CD4-positive, alpha-beta T cell treated with Interleukin-17A for 4 hours (primary cell): ENCODE measurements around the gene SZT2.

ENCODE experiments used
- DNase-seq: peaks from one replicate; pipeline ENCODE4 v3.0.0-alpha.2; 2020; ENCODE audit warnings: mixed read lengths

Gene SZT2

DNA sequence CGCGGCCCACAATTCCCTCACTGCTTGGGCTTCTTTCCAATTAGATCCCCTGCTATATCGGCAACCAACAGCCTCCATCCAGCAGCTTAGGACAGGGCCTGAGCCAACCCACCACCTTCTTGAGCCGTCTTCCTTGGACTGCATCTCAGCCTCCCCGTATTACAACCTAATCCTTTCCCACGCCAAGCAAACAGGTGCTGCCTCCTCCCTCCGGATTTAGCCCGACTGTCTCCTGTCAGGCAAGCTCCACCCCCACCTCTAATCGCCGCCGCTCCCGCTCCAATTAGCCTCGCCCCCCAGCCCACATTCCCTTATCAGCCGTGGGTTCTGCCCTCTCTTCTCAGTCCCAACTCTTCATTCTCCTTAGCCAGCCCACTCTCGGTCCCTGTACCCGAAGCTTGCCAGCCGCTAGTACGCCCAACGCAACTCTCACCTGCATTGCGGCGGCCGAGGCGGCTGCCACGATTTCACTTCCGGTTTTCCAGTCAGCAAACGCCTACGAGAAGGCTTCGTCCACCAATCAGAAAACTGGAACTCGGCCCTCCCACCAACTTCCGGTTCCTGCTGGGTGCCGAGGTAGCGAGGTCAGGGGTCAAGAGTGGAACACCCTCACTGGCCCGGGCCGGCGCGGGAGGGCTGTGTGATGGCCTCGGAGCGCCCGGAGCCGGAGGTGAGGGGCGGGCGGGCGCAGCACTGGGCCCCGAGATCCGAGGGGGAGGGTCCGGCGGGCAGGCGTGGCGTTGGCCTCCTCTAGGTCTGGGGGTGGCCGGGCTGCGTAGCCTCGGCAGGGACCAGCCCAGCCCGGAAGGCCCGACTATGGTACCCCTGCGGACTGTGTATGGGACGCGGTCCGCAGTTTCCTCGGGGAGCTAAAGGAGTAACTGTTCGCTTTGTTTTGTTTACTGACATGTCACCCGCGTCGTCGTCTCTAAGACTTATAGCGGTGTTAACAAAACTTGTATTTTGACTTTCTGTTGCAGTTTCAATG is at the start of gene SZT2, which contains the start of gene MED8:
TSS of gene SZT2 (plus strand) at position 574 of the 988 bp plus-strand sequence. CDS start at position 644, 70 bp downstream.
TSS of gene MED8 (minus strand) at position 475 of the 988 bp plus-strand sequence. CDS start at position 439, 36 bp downstream.
- DNase-seq, result peak; percentile 94

DNA sequence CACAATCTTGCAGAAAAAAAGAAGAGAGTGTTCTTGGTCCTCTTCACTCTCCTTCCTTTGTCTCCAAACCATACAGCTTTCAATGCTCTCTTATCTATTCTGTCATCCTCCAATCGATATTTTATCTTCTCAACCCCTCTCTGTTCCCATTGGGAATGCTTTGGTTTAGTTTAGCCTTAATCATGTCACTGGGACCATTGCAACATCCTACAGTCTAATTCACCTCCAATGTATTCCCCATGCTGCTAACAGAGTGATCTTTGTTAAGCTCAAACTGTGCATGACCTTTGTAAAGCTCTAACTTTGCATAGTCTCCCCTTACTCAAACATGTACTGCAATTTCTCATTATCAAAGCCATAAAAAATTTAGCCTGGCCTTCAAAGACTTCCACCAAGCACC is 49.1 kb upstream of the SZT2 start:
- no peak for DNase-seq

DNA sequence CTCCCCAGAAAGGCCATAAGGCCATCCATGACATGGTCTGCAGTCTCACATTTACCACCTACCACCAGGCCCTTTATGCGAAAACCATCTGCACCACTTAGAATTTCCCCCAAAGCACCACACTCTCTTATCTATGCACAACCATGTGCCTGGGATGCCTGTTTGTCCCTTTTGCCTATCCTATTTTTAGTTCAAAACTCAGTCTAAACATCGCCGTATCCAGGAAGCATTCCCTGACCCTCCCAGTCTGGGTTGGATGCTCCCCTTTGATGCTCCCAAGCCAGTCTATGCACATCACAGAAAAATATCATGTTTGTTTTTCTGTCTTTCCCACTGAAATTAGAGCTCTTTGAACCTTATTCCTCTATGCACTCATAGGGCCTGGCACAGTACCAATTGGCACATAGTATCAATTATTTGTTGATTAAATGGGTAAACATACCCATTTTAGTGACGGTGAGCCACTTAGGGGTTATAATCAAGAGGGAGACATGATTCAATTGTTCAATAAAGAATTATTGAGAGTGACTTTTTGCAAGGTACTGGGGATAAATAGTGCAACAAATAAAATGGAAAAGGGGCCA is 45.3 kb upstream of the SZT2 start:
- no peak for DNase-seq

DNA sequence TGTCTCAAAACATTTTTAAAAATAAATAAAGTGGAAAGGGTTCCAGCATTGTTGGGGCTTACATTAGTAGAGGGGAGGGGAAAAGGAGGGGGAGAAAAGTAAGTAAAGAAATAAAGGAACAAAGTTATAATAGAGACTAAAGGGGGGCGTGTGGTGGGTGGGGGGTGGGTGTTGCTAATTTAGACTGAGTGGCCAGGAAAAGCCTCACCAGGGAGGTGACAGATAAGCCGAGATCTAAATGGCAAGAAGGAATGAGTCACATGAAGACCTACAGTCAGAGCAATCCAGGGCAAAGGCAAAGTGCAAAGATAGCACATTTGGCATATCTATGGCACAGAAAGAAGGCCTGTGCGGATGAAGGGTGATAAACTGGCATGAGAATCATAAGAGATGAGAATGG is 44.6 kb upstream of the SZT2 start:
- no peak for DNase-seq

DNA sequence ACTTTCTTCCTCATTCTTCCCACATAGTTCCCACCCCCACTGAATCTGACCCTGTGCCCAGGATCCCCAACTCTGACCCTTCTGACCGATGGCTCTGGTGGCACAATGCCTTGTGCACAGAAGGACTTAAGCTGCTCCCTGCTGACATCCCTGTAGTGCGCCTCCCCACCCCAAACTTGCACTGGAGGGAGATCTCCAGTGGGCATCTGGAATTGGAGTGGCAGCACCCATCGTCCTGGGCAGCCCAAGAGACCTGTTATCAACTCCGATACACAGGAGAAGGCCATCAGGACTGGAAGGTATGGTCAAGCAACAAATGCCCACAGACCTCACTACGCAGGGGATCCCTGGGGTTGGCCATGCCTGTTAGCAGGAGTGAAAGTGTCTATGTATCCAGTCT is 43.1 kb upstream of the SZT2 start:
- DNase-seq, result no peak

DNA sequence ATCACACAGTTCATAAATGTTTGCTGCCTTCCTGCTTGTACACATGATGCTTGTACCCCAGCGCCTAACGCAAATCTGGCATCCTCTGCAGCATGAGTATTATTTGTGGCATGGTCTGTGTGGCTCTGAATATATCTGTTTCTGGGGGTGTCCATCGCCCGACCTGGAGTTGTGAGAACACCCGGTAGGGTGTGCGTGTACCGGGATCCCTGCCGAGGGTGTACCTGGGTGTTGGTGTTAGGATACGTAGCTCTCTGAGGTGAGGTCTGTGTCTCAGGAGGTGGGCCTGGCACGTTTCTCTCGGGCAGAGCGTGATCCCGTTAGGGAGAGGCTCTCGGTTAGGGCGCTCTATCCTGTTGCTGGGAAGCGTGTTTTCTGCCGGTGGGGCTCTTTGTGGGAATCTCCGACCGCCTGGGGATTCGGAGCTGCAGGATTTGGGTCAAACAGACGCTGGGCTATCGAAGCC is 41.3 kb upstream of the SZT2 start:
- DNase-seq, result no peak

DNA sequence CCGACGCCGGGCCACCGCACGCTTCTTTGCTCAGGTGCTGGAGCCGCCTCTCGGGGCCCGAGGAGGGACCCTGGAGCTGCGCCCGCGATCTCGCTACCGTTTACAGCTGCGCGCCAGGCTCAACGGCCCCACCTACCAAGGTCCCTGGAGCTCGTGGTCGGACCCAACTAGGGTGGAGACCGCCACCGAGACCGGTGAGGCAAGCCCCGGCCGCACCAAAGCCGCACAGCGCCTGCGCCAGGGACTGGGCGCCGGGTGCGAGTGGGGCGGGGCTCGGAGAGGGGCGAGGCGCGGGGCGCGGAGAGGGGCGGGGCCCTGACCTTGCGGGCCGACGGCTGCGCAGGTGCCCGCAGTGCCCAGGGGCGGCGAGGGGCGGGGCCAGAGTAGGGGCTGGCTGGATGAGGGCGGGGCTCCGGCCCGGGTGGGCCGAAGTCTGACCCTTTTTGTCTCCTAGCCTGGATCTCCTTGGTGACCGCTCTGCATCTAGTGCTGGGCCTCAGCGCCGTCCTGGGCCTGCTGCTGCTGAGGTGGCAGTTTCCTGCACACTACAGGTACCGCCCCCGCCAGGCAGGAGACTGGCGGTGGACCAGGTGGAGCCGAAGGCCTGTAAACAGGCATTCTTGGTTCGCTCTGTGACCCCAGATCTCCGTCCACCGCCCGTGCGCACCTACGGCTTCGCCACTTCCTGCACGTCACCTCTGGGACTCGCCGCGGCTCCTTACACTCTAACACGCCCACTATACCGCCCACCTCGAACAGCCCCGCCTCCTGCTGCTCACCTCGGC is 40.7 kb upstream of the SZT2 start:
- peak; percentile 69 for DNase-seq

DNA sequence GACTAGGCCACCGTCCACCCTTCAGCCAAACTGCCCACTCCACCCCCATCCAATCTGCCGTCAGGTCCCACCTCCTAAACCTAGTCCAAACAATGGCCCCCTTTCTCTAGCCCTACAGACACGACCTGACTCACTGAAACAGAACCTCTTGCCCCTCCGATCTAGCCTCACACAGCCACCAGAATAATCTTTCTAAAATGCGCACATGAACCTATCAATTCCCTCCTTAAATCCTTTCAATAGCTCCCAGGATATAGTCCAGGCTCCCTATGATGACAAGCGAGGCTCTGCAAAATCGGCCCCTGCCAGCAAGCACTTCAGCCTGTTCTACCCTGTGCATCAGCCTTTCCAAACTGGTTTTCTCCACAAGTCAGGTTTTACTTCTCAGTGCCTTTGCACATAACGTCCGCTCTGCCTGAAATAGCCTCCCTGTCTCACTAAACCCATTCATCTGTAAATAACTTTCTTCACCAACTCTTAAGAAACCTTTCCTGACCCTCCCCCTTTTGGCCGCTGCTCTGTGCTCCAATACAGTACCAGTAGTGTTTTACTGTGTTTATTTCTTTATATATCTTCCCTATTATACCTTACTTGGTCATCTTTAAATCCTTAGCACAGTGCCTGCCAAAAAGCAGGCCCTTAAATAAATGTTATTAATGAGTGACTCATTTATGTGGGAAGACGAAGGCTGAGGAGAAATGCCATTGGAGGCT is 39.9 kb upstream of the SZT2 start:
- no peak for DNase-seq

DNA sequence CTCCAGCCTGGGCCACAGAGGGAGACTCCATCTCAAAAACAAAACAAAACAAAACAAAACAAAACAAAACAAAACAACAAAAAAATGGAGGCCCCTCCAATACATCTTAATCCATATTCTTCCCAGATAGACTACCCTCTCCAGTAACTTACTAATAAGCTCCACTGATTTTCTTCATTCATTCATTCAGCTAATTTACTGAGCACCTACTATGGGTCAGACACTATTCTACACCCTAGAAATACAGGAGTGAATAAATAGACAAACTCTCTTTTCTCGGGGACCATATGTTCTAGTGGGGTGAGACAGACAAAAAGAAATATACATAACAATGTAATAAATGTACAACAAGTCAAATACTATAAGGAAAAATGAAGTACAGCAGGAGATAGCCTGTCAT is 38.7 kb upstream of the SZT2 start:
- DNase-seq, result no peak

DNA sequence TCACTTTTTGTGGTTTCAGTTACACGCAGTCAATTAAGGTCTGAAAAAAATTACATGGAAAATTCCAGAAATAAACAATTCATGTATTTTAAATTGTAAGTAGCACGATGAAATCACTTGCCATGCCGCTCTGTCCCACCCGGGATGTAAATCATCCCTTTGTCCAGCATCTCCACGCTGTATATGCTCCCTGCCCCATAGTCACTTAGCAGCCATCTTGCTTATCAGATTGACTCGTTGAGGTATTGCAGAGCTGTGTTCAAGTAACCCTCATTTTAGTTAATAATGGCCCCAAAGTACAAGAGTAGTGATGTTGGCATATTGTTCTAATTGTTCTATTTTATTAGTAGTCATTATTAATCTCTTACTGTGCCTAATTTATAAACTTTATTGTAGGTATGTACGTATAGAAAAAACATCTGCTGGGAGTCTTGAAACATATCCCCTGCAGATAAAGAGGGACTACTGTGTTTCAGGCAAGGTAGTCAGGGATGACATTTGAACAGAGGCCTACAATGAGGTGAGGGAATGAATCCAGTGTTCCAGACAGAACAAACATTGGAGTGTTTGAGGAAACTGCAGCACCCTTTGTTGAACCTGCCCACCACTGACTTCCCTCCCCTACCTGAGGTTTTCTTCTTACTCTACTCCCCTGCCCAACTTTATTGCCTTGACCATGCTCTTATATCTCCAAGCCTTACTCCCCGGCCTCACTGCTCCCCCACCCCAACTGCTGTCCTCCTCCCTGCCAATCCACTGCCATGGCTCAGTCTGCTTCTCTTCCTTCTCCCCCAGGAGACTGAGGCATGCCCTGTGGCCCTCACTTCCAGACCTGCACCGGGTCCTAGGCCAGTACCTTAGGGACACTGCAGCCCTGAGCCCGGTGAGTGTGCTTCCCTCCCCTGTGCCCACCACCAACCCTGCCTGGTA is 38.0 kb upstream of the SZT2 start:
- no peak for DNase-seq

DNA sequence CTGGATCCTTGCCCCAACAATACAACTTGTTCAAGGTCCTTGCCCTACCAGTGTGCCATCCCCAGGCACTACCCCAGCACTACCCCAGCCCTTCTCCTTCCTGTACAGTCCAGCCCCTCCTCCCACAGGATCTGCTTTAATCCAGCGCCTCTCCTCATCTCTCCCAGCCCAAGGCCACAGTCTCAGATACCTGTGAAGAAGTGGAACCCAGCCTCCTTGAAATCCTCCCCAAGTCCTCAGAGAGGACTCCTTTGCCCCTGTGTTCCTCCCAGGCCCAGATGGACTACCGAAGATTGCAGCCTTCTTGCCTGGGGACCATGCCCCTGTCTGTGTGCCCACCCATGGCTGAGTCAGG is 37.4 kb upstream of the SZT2 start:
- DNase-seq, result no peak

DNA sequence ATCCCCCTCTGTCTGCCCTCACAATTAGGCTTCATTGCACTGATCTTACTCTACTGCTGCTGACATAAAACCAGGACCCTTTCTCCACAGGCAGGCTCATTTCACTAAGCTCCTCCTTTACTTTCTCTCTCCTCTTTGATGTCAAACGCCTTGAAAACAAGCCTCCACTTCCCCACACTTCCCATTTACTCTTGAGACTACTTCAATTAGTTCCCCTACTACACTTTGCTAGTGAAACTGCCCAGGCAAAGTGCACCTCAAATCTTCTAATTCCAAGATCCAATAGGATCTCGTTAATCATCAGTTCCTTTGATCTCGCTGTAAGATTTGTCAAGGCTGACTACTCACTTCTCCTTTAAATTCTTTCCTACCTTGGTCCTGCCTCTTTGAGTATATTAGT is 36.8 kb upstream of the SZT2 start:
- DNase-seq, result no peak

DNA sequence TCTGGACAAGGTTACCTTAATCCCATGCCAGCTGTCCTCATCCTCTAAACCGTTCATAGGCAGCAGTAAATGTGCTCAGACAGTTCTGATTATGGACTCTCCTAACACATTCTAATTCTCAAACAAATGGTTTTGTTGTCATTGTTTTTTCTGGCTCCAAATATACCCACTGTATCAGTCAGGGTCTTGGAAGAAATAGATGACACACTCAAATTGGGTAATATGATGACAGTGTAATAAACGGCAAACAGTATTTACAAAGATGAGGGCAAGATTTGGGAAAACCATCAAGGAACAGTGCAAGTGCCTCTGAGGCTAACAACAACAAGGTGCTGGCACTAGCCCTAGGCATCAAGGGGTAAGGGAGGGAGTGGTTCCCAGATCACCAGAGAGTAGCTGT is 35.2 kb upstream of the SZT2 start:
- no peak for DNase-seq

DNA sequence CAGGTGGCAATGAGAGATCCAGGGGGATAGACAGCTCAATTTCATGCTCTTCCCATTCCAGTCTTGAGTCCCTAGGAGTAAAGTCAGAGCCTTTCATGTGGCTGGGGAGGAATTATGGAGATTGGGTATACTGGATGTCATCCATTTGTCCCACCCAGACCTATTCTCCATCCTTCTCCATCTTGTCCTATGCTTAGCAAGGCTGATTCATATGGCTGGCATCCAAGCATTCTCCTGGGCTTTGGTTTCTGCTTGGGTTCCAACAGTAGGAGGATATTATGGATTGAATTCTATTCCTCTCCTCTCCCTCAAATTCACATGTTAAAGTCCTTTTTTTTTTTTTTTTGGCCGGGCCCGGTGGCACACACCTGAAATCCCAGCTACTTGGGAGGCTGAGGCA is 34.8 kb upstream of the SZT2 start:
- DNase-seq, result no peak

DNA sequence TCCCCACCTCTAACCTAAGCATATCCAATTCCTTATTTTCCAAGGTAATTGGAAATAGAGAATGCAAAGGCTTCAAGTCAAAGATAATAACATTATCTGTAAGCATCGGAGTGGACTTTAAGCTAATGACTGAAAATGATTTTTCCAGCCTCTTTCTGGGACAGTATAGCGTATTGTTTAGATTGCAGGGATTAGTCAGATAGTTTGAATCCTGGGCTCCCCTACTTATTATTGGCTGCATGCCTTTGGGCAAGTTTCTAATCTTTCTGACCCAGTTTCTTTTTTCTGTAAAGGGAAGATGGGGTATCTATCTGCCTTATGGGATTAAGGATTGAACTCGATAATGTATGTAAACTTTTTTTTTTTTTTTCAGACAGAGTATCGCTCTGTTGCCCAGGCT is 32.4 kb upstream of the SZT2 start:
- DNase-seq, result no peak

DNA sequence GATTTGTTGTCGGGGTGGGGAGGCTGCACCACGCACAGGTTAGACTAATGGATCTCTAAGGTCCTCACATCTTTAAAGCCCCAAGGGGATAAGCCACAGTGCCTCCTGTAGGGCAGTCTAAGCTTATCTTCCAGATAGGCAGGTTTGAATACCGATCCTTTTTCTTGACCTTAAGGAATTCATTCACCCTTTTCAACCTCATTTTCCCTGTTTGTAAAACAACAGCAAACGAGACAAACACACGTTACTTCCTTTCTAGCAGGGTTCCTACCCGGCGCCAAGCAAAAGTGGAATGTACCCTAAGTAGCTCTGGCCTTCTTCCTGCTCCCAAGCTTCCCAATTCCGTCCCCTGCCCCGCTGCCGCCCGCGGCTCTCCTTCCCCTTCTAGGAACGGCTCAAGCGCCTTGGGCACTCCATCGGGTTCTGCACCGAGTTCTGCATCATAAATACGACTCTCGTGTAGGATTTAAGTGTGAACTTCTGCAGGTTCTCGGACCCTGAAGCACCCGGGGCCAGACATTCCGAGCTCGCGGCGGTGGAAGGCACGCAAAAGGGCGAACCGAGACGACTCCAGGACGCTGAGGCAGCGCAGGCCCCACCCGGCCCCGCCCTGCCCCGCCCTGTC is 31.5 kb upstream of the SZT2 start:
- peak; percentile 32 for DNase-seq

DNA sequence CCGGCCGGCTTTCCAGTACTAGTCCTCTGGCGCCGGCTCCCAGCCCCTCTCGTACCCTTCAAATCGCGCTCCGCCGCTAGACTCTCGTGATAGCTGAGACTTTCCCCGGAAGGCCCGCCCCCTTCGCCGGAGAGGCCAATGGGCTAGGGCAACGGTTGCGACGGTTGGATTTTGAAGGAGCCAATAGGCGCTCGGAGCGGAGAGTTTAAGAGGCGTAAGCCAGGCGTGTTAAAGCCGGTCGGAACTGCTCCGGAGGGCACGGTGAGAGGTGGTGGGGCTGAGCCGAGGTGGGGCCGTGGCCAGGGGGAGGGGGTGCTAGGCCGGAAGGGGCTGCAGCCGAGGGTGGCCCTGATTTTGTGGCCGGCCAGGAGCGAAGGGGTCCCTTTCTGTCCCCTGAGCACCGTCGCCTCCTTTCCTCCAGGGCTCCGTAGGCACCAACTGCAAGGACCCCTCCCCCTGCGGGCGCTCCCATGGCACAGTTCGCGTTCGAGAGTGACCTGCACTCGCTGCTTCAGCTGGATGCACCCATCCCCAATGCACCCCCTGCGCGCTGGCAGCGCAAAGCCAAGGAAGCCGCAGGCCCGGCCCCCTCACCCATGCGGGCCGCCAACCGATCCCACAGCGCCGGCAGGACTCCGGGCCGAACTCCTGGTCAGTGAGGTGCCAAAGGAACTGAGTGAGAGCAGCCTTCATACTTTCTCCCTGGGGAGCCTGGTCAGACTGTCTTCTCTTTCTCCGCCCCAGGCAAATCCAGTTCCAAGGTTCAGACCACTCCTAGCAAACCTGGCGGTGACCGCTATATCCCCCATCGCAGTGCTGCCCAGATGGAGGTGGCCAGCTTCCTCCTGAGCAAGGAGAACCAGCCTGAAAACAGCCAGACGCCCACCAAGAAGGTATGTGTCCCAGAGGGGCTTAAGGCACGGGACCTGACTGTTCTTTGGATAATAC is 30.7 kb upstream of the SZT2 start, which contains the start of gene CDC20:
TSS of gene CDC20 (plus strand) at position 236 of the 948 bp plus-strand sequence. CDS start at position 471, 235 bp downstream.
- DNase-seq, result peak; percentile 98

DNA sequence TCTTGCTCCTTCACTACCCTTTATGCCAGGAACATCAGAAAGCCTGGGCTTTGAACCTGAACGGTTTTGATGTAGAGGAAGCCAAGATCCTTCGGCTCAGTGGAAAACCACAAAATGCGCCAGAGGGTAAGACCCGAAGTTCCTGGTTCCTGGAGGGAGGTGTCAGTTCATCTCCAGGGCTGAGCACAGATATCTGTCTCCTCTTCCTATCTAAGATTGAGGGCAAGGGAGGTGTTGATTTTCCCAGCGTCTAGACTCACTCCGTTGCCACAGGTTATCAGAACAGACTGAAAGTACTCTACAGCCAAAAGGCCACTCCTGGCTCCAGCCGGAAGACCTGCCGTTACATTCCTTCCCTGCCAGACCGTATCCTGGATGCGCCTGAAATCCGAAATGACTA is 30.0 kb upstream of the SZT2 start:
- DNase-seq, result no peak

DNA sequence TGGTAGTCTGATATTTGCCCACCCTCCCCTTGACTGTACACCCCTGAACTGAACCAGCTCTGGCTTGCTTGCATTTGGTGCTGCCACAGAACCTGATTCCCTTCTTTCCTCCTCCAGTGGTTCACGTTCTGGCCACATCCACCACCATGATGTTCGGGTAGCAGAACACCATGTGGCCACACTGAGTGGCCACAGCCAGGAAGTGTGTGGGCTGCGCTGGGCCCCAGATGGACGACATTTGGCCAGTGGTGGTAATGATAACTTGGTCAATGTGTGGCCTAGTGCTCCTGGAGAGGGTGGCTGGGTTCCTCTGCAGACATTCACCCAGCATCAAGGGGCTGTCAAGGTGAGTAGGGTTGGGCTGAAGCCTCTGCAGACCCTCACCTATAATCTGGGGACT is 29.1 kb upstream of the SZT2 start:
- DNase-seq, result no peak
